Right lobe of liver (tissue), 4 donors: ENCODE results near the gene USE1.

ENCODE experiments used
- CTCF ChIP-seq, 4 donors: fragments of 200-600 bp in 3 of 4; fragments of 450-650 bp in 1 of 4; IDR thresholded peaks; one replicate each; pipeline versions ENCODE4 v1.5.1 to v1.8.0; 2016 to 2022; ENCODE audit warnings: antibody characterized with exemption in 4 of 4, mild to moderate bottlenecking in 2 of 4
- POLR2A ChIP-seq: fragments of 450-650 bp; IDR thresholded peaks from one replicate; pipeline ENCODE4 v1.6.1; 2017; ENCODE audit warnings: antibody characterized with exemption, mild to moderate bottlenecking
- donor health status: DM: no; HTN: no; CAD: no.
- donor health status: DM: no; HTN: no; CAD: no.
- donor health status: DM: no; HTN: yes; CAD: no.

GRCh38 chr19:17219286-17219685 is 4.1 kb downstream of the USE1 start:
- TF ChIP-seq POLR2A (no peak), CTCF (IDR thresholded peaks at IDR 0.05) (no peak)
